Lower lobe of right lung (tissue), 2 donors: Measurements from ENCODE around the gene UQCRHL. TPM values are rescaled to one million over a fixed set of nuclear protein-coding genes. Genes with fewer than 3 reads are reported as not detected.

Source experiments
- ATAC-seq, 2 donors: fragments of 200-7000 bp; cut with Tn5 transposase; one replicate each; pipeline ENCODE4 v1.9.1; 2020 to 2022; ENCODE audit warnings: mild to moderate bottlenecking in 2 of 2, moderate library complexity in 2 of 2
- DNase-seq: peaks from one replicate; pipeline ENCODE4 v3.0.0-alpha.2; 2020
- H3K27ac ChIP-seq: fragments of 200-600 bp; one replicate; pipeline ENCODE4 v1.8.0; 2022
- H3K27me3 ChIP-seq: fragments of 200-600 bp; one replicate; pipeline ENCODE4 v1.8.0; 2022; ENCODE audit warnings: low read depth
- H3K36me3 ChIP-seq: fragments of 200-600 bp; one replicate; pipeline ENCODE4 v1.8.0; 2022; ENCODE audit warnings: mild to moderate bottlenecking
- H3K4me1 ChIP-seq: fragments of 200-600 bp; one replicate; pipeline ENCODE4 v1.8.0; 2022
- H3K4me3 ChIP-seq: fragments of 200-600 bp; one replicate; pipeline ENCODE4 v1.8.0; 2022; ENCODE audit warnings: mild to moderate bottlenecking
- H3K9me3 ChIP-seq: fragments of 200-600 bp; one replicate; pipeline ENCODE4 v1.8.0; 2022
- CTCF ChIP-seq: fragments of 200-600 bp; IDR thresholded peaks from one replicate; pipeline ENCODE4 v1.8.0; 2022; ENCODE audit warnings: antibody characterized with exemption, mild to moderate bottlenecking
- intact Hi-C: fragments of 100-400 bp; cut with DNase I; formaldehyde crosslinking; loops from one replicate; pipeline ENCODE4 v1.11.0; 2022
- total RNA-seq: library from RNA; stranded (reverse); fragmentation: NEBNext Ultra II Directional; extraction: Animal tissue kit (Norgen Biotek cat#: 25700); gene quantifications from one replicate; pipeline ENCODE4 v1.2.1, GENCODE V29; 2021
- donor health status: DM: no; HTN: yes; CAD: no; lungs with severe emphysema.

UQCRHL gene
- total RNA-seq, 1 donor from 2014 or later, result 1.1 TPM

- DNase-seq (peak; percentile 77), ATAC-seq (peak; percentile 87)
- H3K9me3 ChIP-seq, result no peaks in the 10 kb centered on the region
- no peaks in the 10 kb centered on the region for H3K27me3 ChIP-seq
- no peak overlapping the region for H3K4me3 ChIP-seq
- TF ChIP-seq CTCF, result no peak
- intact Hi-C loops, result no loop called here
- H3K36me3 ChIP-seq, result no peaks in the 10 kb centered on the region
- H3K27ac ChIP-seq, result peak overlapping the region; percentile 61
- H3K4me1 ChIP-seq, result peaks cover 30% of the 10 kb centered on the region
These were observed 8.2 kb downstream of the UQCRHL start for GRCh38 chr1:15799004-15799867.

GRCh38 chr1:15797614-15798390, 9.6 kb downstream of the UQCRHL start:
- intact Hi-C loops, result no loop called here
- DNase-seq, result no peak

GRCh38 chr1:15796086-15796462, 11.4 kb downstream of the UQCRHL start:
- H3K9me3 ChIP-seq, result no peaks in the 10 kb centered on the region
- intact Hi-C loops, result no loop called here
- H3K36me3 ChIP-seq, result no peaks in the 10 kb centered on the region
- no peak for DNase-seq
- peaks cover 33% of the 10 kb centered on the region for H3K4me1 ChIP-seq
- H3K27ac ChIP-seq, result no peak overlapping the region
- no peaks in the 10 kb centered on the region for H3K27me3 ChIP-seq
- TF ChIP-seq CTCF, result no peak
- ATAC-seq, result no peak
- H3K4me3 ChIP-seq, result no peak overlapping the region

More at GRCh38 chr1:15797614-15798390, 9.6 kb downstream of the UQCRHL start:
- no peak for ATAC-seq
- H3K4me1 ChIP-seq, result peaks cover 30% of the 10 kb centered on the region
- no peaks in the 10 kb centered on the region for H3K27me3 ChIP-seq
- no peaks in the 10 kb centered on the region for H3K36me3 ChIP-seq
- H3K4me3 ChIP-seq, result no peak overlapping the region
- H3K9me3 ChIP-seq, result no peaks in the 10 kb centered on the region
- no peak for TF ChIP-seq CTCF
- H3K27ac ChIP-seq, result no peak overlapping the region

- ATAC-seq, result peak; percentile 41 to 45
- DNase-seq, result no peak
- Histone ChIP-seq H3K27ac (peak overlapping the region; percentile 1), H3K36me3 (no peaks in the 10 kb centered on the region), H3K4me1 (peaks cover 16% of the 10 kb centered on the region), H3K27me3 (no peaks in the 10 kb centered on the region), H3K9me3 (no peaks in the 10 kb centered on the region), H3K4me3 (no peak overlapping the region)
- intact Hi-C loops, result no loop called here
- TF ChIP-seq CTCF, result no peak
These were observed 18.7 kb downstream of the UQCRHL start for GRCh38 chr1:15788624-15789301.

- no peak for TF ChIP-seq CTCF
- no peaks in the 10 kb centered on the region for H3K9me3 ChIP-seq
- peaks cover 6% of the 10 kb centered on the region for H3K36me3 ChIP-seq
- DNase-seq, result no peak
- intact Hi-C loops, result no loop called here
- H3K27me3 ChIP-seq, result no peaks in the 10 kb centered on the region
- peak; percentile 20 to 31 for ATAC-seq
- H3K27ac ChIP-seq, result no peak overlapping the region
- peaks cover 10% of the 10 kb centered on the region for H3K4me1 ChIP-seq
- no peak overlapping the region for H3K4me3 ChIP-seq
These were observed 20.9 kb downstream of the UQCRHL start for GRCh38 chr1:15786581-15786980.
